Stimulated activated CD8-positive, alpha-beta memory T cell treated with anti-CD3 and anti-CD28 coated beads, Interleukin-4, amount 100 ng/mL, for 1 hour (primary cell): ENCODE data around the gene INKA1.
"Not testable (repeated sequence)": the region's sequence is repeated elsewhere in the genome, so short reads cannot be mapped to it uniquely, and the experiment has no call there.

Source experiments
- DNase-seq, 2 donors: peaks; one replicate each; pipeline ENCODE4 v3.0.0-alpha.2; 2020; ENCODE audit warnings: low read depth in 2 of 2, low spot score in 1 of 2

The INKA1 gene

GRCh38 chr3:49802719-49803464, at the start of gene INKA1:
TSS of gene INKA1 (plus strand) at chr3:49803261. CDS start at chr3:49803393, 132 bp downstream.
- peak; percentile 64 to 78 for DNase-seq

GRCh38 chr3:49754536-49754935, 48.5 kb upstream of the INKA1 start:
- no peak for DNase-seq

GRCh38 chr3:49756036-49756435, 47.0 kb upstream of the INKA1 start:
- DNase-seq: no peak

GRCh38 chr3:49757197-49757596, 45.9 kb upstream of the INKA1 start:
- DNase-seq: no peak

GRCh38 chr3:49759226-49759625, 43.8 kb upstream of the INKA1 start:
- DNase-seq: no peak

GRCh38 chr3:49761661-49762060, 41.4 kb upstream of the INKA1 start:
- no peak for DNase-seq

GRCh38 chr3:49763981-49764380, 39.1 kb upstream of the INKA1 start:
- DNase-seq: no peak

GRCh38 chr3:49769286-49769915, 33.7 kb upstream of the INKA1 start:
- DNase-seq: no peak

GRCh38 chr3:49769926-49770325, 33.1 kb upstream of the INKA1 start:
- DNase-seq: no peak

GRCh38 chr3:49771340-49771938, 31.6 kb upstream of the INKA1 start:
- DNase-seq: no peak

GRCh38 chr3:49772703-49773102, 30.4 kb upstream of the INKA1 start:
- DNase-seq: no peak

GRCh38 chr3:49775538-49775937, 27.5 kb upstream of the INKA1 start:
- DNase-seq: no peak

- DNase-seq: not testable (repeated sequence)
Observed at GRCh38 chr3:49776101-49776500, 27.0 kb upstream of the INKA1 start.

- no peak for DNase-seq
Observed at GRCh38 chr3:49779358-49780079, 23.5 kb upstream of the INKA1 start.

GRCh38 chr3:49780080-49780974, 22.7 kb upstream of the INKA1 start:
- no peak for DNase-seq

- not testable (repeated sequence) for DNase-seq
Observed at GRCh38 chr3:49780975-49781365, 22.1 kb upstream of the INKA1 start.

GRCh38 chr3:49781415-49782199, 21.5 kb upstream of the INKA1 start:
- no peak for DNase-seq

- DNase-seq: not testable (repeated sequence)
Observed at GRCh38 chr3:49782277-49782676, 20.8 kb upstream of the INKA1 start.

GRCh38 chr3:49785565-49786356, 17.3 kb upstream of the INKA1 start:
- DNase-seq: no peak
